HEK293T (cell line): ENCODE measurements around the gene SEMA5A.

Source experiments
- ARNT ChIP-seq: fragments of 450-650 bp; IDR thresholded peaks from 2 replicates; pipeline ENCODE4 v1.6.1; 2017; ENCODE audit warnings: mild to moderate bottlenecking
- BHLHE40 ChIP-seq: fragments of 450-650 bp; IDR thresholded peaks from 2 replicates; pipeline ENCODE4 v1.6.1; 2016; ENCODE audit warnings: mild to moderate bottlenecking, moderate library complexity, borderline replicate concordance
- CTBP1 ChIP-seq: fragments of 450-650 bp; IDR thresholded peaks from 2 replicates; pipeline ENCODE4 v1.6.1; 2016; ENCODE audit warnings: borderline replicate concordance
- ELF4 ChIP-seq: fragments of 450-650 bp; IDR thresholded peaks from 2 replicates; pipeline ENCODE4 v1.6.1; 2017; ENCODE audit warnings: antibody characterized with exemption
- FOXA1 ChIP-seq: fragments of 450-650 bp; IDR thresholded peaks from 2 replicates; pipeline ENCODE4 v1.6.1; 2016; ENCODE audit warnings: mild to moderate bottlenecking
- FOXK2 ChIP-seq: fragments of 450-650 bp; IDR thresholded peaks from 2 replicates; pipeline ENCODE4 v1.6.1; 2016; ENCODE audit warnings: mild to moderate bottlenecking
- FOXM1 ChIP-seq: fragments of 450-650 bp; IDR thresholded peaks from 2 replicates; pipeline ENCODE4 v1.6.1; 2017; ENCODE audit warnings: mild to moderate bottlenecking, borderline replicate concordance
- HDGF ChIP-seq: fragments of 450-650 bp; IDR thresholded peaks from 2 replicates; pipeline ENCODE4 v1.6.1; 2017; ENCODE audit warnings: antibody characterized with exemption, borderline replicate concordance
- LEF1 ChIP-seq: fragments of 450-650 bp; IDR thresholded peaks from 2 replicates; pipeline ENCODE4 v1.6.1; 2017; ENCODE audit warnings: mild to moderate bottlenecking, borderline replicate concordance
- NFRKB ChIP-seq: fragments of 450-650 bp; IDR thresholded peaks from 2 replicates; pipeline ENCODE4 v1.6.1; 2016; ENCODE audit warnings: mild to moderate bottlenecking, moderate library complexity
- PKNOX1 ChIP-seq: fragments of 450-650 bp; IDR thresholded peaks from 2 replicates; pipeline ENCODE4 v1.6.1; 2016
- SP1 ChIP-seq: fragments of 450-650 bp; IDR thresholded peaks from 2 replicates; pipeline ENCODE4 v1.6.1; 2017
- SUZ12 ChIP-seq: fragments of 450-650 bp; IDR thresholded peaks from 2 replicates; pipeline ENCODE4 v1.6.1; 2016; ENCODE audit warnings: mild to moderate bottlenecking
- TARDBP ChIP-seq: fragments of 450-650 bp; IDR thresholded peaks from 2 replicates; pipeline ENCODE4 v1.6.1; 2016

GRCh38 chr5:9496801-9497200, 49.1 kb downstream of the SEMA5A start:
- TF ChIP-seq SP1: no peak
- TF ChIP-seq NFRKB: no peak
- no peak for TF ChIP-seq FOXM1
- TF ChIP-seq SUZ12: no peak
- no peak for TF ChIP-seq TARDBP
- TF ChIP-seq ELF4: no peak
- TF ChIP-seq ARNT: no peak
- no peak for TF ChIP-seq FOXK2
- TF ChIP-seq PKNOX1: no peak
- no peak for TF ChIP-seq FOXA1
- TF ChIP-seq BHLHE40: no peak
- no peak for TF ChIP-seq HDGF
- no peak for TF ChIP-seq LEF1
- no peak for TF ChIP-seq CTBP1
